ENCODE results near the gene PATJ.

Gene PATJ

GRCh38 chr1:61980561-61980960, 238.3 kb downstream of the PATJ start:
- H3K4me1 ChIP-seq (ENCODE audit: control insufficient read depth in 1 of 2, insufficient read depth in 1 of 2, low read depth in 1 of 2, low read length in 1 of 2): no peaks in the 10 kb centered on the region
- H3K27me3 ChIP-seq: no peaks in the 10 kb centered on the region
- no peak overlapping the region for H3K4me3 ChIP-seq (ENCODE audit: low read depth in 1 of 2, low read length in 1 of 2)
- TF ChIP-seq, protein P1, sequence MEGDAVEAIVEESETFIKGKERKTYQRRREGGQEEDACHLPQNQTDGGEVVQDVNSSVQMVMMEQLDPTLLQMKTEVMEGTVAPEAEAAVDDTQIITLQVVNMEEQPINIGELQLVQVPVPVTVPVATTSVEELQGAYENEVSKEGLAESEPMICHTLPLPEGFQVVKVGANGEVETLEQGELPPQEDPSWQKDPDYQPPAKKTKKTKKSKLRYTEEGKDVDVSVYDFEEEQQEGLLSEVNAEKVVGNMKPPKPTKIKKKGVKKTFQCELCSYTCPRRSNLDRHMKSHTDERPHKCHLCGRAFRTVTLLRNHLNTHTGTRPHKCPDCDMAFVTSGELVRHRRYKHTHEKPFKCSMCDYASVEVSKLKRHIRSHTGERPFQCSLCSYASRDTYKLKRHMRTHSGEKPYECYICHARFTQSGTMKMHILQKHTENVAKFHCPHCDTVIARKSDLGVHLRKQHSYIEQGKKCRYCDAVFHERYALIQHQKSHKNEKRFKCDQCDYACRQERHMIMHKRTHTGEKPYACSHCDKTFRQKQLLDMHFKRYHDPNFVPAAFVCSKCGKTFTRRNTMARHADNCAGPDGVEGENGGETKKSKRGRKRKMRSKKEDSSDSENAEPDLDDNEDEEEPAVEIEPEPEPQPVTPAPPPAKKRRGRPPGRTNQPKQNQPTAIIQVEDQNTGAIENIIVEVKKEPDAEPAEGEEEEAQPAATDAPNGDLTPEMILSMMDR (IDR thresholded peaks at IDR 0.05): no peak
- no peaks in the 10 kb centered on the region for H3K9me3 ChIP-seq
- no peak overlapping the region for H3K27ac ChIP-seq
- H3K36me3 ChIP-seq: no peaks in the 10 kb centered on the region

DNA sequence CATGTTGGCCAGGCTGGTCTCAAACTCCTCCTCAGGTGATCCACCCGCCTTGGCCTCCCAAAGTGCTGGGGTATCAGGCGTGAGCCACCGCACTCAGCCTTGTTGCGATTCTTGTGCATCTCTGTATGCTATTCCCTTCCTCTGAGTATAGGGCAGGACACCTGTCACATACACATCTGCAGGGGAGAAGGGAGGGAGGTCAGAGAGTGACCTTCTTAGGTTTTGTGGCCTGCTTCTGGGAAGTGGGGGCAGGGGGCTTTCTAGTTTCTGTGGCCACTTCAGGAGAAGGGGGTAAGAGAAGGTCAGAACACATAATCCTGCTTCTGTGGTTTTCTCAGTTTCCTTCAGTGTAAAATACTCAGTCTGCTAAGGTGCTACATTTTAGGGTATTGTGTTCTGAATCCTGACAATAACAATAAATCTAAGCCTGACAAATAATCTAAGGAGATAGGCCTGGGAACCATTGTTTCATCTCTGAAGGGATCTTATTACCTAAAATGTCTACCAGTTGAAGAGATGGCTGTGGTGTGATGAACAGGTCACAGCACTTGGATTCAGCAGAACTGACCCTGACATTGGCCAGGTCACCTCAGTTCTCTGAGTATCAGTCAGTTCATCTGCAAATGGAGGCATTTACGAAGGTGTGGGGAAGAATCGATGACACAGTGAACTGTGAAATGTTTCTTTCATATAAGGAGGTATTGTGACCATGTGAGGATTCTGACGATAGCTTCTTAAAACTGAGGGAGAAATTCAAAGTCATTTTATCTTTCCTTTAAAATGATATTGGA, 239.8 kb downstream of the PATJ start:
- Histone ChIP-seq H3K4me3 (ENCODE audit: low read depth in 1 of 2, low read length in 1 of 2) (no peak overlapping the region), H3K4me1 (ENCODE audit: control insufficient read depth in 1 of 2, insufficient read depth in 1 of 2, low read depth in 1 of 2, low read length in 1 of 2) (no peaks in the 10 kb centered on the region), H3K36me3 (no peaks in the 10 kb centered on the region), H3K9me3 (no peaks in the 10 kb centered on the region), H3K27me3 (no peaks in the 10 kb centered on the region), H3K27ac (no peak overlapping the region)
- TF ChIP-seq, protein P1 (IDR thresholded peaks at IDR 0.05): no peak

- Histone ChIP-seq H3K27ac (no peak overlapping the region), H3K36me3 (no peaks in the 10 kb centered on the region), H3K27me3 (no peaks in the 10 kb centered on the region), H3K4me3 (ENCODE audit: low read depth in 1 of 2, low read length in 1 of 2) (no peak overlapping the region), H3K4me1 (ENCODE audit: control insufficient read depth in 1 of 2, insufficient read depth in 1 of 2, low read depth in 1 of 2, low read length in 1 of 2) (no peaks in the 10 kb centered on the region), H3K9me3 (no peaks in the 10 kb centered on the region)
- TF ChIP-seq, protein P1 (IDR thresholded peaks at IDR 0.05): no peak
These were observed 241.0 kb downstream of the PATJ start for GRCh38 chr1:61983236-61983635.

DNA sequence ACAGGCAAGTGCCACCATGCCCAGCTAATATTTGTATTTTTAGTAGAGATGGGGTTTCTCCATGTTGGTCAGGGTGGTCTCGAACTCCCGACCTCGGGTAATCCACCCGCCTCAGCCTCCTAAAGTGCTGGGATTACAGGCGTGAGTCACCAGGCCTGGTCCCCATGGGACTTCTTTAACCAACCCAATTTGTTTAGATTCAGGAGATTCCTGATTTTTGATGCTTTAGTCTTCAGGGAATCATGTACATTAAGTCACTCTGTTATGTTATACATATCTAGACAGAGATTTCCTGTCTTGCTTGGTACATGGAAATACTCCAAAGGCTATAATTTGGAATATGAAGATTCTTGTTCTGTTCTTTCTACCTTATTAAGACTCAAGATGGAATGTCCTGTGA, 250.0 kb downstream of the PATJ start:
- H3K4me1 ChIP-seq (ENCODE audit: control insufficient read depth in 1 of 2, insufficient read depth in 1 of 2, low read depth in 1 of 2, low read length in 1 of 2): no peaks in the 10 kb centered on the region
- TF ChIP-seq, protein P1 (IDR thresholded peaks at IDR 0.05): no peak
- H3K9me3 ChIP-seq: no peaks in the 10 kb centered on the region
- H3K27me3 ChIP-seq: no peaks in the 10 kb centered on the region
- H3K27ac ChIP-seq: no peak overlapping the region
- H3K4me3 ChIP-seq (ENCODE audit: low read depth in 1 of 2, low read length in 1 of 2): no peak overlapping the region
- no peaks in the 10 kb centered on the region for H3K36me3 ChIP-seq

- no peaks in the 10 kb centered on the region for H3K9me3 ChIP-seq
- no peak overlapping the region for H3K4me3 ChIP-seq (ENCODE audit: low read depth in 1 of 2, low read length in 1 of 2)
- H3K27ac ChIP-seq: no peak overlapping the region
- H3K36me3 ChIP-seq: no peaks in the 10 kb centered on the region
- no peaks in the 10 kb centered on the region for H3K27me3 ChIP-seq
- TF ChIP-seq, protein P1 (IDR thresholded peaks at IDR 0.05): no peak
- H3K4me1 ChIP-seq (ENCODE audit: control insufficient read depth in 1 of 2, insufficient read depth in 1 of 2, low read depth in 1 of 2, low read length in 1 of 2): no peaks in the 10 kb centered on the region
These were observed 251.2 kb downstream of the PATJ start for GRCh38 chr1:61993331-61993961.

Measured in neutrophil (primary cell).